A549 (cell line): ENCODE data around the gene SLU7.

Source experiments
- ESRRA ChIP-seq: fragments of 150-350 bp; IDR thresholded peaks from 2 replicates; pipeline ENCODE4 v1.6.1; 2014; ENCODE audit warnings: mild to moderate bottlenecking, low read length, borderline replicate concordance
- RAD21 ChIP-seq, 2 experiments: fragments of >200 bp in 1 of 2; sonication (Bioruptor Twin) in 1 of 2; formaldehyde crosslinking in 1 of 2; IDR thresholded peaks in 1 of 2; conservative IDR thresholded peaks in 1 of 2; 2 replicates in 1 of 2; 3 replicates in 1 of 2; pipeline ENCODE4 v1.6.1; 2012 to 2018; ENCODE audit warnings: inconsistent platforms in 1 of 2
- TF ChIP-seq, protein P1 (sequence below): fragments of >200 bp; sonication (Bioruptor Twin); formaldehyde crosslinking; IDR thresholded peaks from 3 replicates; pipeline ENCODE4 v1.5.1; 2016
- TF ChIP-seq, protein P2 (sequence below): IDR thresholded peaks from 2 replicates; pipeline ENCODE4 v1.6.1; 2012
- TF ChIP-seq, protein P3 (sequence below): fragments of 200-600 bp; sonication (generic); IDR thresholded peaks from 2 replicates; pipeline ENCODE4 v1.6.1; 2016; ENCODE audit warnings: antibody characterized with exemption, mild to moderate bottlenecking, moderate library complexity

DNA sequence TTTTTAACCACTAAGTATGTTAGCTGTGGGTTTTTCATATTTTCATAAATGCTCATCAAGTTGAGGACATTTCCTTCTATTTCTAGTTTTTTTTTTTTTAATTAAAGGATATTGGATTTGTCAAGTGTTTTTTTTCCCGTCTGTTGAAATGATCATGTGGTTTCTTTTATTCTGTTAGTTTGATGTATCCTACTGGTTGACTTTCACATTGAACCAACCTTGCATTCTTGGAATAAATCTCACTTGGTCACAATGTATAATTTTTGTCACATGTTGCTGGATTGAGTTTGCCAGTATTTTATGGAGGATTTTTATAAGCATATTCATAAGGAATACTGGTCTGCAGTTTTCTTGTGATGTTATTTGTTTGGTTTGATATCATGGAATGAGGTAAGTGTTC lies 31.4 kb downstream of the SLU7 start:
- TF ChIP-seq, protein P1, sequence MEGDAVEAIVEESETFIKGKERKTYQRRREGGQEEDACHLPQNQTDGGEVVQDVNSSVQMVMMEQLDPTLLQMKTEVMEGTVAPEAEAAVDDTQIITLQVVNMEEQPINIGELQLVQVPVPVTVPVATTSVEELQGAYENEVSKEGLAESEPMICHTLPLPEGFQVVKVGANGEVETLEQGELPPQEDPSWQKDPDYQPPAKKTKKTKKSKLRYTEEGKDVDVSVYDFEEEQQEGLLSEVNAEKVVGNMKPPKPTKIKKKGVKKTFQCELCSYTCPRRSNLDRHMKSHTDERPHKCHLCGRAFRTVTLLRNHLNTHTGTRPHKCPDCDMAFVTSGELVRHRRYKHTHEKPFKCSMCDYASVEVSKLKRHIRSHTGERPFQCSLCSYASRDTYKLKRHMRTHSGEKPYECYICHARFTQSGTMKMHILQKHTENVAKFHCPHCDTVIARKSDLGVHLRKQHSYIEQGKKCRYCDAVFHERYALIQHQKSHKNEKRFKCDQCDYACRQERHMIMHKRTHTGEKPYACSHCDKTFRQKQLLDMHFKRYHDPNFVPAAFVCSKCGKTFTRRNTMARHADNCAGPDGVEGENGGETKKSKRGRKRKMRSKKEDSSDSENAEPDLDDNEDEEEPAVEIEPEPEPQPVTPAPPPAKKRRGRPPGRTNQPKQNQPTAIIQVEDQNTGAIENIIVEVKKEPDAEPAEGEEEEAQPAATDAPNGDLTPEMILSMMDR: no peak
- TF ChIP-seq, protein P2, sequence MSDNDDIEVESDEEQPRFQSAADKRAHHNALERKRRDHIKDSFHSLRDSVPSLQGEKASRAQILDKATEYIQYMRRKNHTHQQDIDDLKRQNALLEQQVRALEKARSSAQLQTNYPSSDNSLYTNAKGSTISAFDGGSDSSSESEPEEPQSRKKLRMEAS: no peak
- TF ChIP-seq ESRRA: no peak
- TF ChIP-seq, protein P3, sequence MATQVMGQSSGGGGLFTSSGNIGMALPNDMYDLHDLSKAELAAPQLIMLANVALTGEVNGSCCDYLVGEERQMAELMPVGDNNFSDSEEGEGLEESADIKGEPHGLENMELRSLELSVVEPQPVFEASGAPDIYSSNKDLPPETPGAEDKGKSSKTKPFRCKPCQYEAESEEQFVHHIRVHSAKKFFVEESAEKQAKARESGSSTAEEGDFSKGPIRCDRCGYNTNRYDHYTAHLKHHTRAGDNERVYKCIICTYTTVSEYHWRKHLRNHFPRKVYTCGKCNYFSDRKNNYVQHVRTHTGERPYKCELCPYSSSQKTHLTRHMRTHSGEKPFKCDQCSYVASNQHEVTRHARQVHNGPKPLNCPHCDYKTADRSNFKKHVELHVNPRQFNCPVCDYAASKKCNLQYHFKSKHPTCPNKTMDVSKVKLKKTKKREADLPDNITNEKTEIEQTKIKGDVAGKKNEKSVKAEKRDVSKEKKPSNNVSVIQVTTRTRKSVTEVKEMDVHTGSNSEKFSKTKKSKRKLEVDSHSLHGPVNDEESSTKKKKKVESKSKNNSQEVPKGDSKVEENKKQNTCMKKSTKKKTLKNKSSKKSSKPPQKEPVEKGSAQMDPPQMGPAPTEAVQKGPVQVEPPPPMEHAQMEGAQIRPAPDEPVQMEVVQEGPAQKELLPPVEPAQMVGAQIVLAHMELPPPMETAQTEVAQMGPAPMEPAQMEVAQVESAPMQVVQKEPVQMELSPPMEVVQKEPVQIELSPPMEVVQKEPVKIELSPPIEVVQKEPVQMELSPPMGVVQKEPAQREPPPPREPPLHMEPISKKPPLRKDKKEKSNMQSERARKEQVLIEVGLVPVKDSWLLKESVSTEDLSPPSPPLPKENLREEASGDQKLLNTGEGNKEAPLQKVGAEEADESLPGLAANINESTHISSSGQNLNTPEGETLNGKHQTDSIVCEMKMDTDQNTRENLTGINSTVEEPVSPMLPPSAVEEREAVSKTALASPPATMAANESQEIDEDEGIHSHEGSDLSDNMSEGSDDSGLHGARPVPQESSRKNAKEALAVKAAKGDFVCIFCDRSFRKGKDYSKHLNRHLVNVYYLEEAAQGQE: no peak
- TF ChIP-seq RAD21 (conservative IDR thresholded peaks at IDR 0.05 in 1 of 2, IDR thresholded peaks at IDR 0.05 in 1 of 2): no peak
